ENCODE measurements around the gene IGFBP5.

DNA sequence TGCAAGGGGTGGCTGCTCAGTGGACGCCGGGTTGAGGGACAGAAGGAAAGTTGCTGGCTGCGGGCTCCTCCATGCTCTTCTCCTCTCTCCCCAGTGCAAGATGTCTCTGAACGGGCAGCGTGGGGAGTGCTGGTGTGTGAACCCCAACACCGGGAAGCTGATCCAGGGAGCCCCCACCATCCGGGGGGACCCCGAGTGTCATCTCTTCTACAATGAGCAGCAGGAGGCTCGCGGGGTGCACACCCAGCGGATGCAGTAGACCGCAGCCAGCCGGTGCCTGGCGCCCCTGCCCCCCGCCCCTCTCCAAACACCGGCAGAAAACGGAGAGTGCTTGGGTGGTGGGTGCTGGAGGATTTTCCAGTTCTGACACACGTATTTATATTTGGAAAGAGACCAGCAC lies 31.5 kb downstream of the IGFBP5 start:
- TF ChIP-seq CTCF (conservative IDR thresholded peaks at IDR 0.05; ENCODE audit: low read length) (no peak), EZH2phosphoT487 (IDR thresholded peaks at IDR 0.05; ENCODE audit: borderline replicate concordance, low read depth, low read length) (no peak)
